Gastrocnemius medialis (tissue), 4 donors: ENCODE data around the gene PNMA5.

Experiments used
- POLR2A ChIP-seq, 2 donors: fragments of 450-650 bp; IDR thresholded peaks; one replicate each; pipeline ENCODE4 v1.6.1; 2017; ENCODE audit warnings: antibody characterized with exemption in 2 of 2, mild to moderate bottlenecking in 2 of 2, moderate library complexity in 2 of 2
- TF ChIP-seq, protein P1 (sequence below), 5 experiments: fragments of 450-650 bp in 3 of 5; fragments of 200-600 bp in 2 of 5; sonication (generic) in 2 of 5; IDR thresholded peaks in 4 of 5; conservative IDR thresholded peaks in 1 of 5; 1 replicate in 4 of 5; 2 replicates in 1 of 5; pipeline ENCODE4 v1.5.1; 2016 to 2019; ENCODE audit warnings: antibody characterized with exemption in 5 of 5, mild to moderate bottlenecking in 3 of 5, moderate library complexity in 3 of 5

DNA sequence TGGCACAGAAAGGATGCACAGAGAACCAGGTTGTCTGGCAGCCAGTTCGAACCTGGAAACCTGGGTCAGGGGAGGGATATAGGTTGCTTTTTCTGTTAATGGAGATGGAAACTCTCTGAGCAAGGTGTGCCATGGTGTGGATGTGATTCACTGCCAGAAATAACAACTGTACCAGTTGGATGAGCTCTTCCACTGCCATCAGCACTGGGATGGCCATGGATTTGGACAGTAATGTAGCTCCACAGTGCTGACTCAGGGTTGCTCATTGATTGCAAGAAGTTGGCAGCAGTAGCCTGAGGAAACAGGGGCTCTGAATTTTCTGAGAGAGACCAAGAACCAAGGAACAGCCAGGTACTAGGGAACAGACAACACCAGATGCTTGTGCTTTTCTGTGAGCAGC is 33.8 kb downstream of the PNMA5 start:
- TF ChIP-seq, protein P1, sequence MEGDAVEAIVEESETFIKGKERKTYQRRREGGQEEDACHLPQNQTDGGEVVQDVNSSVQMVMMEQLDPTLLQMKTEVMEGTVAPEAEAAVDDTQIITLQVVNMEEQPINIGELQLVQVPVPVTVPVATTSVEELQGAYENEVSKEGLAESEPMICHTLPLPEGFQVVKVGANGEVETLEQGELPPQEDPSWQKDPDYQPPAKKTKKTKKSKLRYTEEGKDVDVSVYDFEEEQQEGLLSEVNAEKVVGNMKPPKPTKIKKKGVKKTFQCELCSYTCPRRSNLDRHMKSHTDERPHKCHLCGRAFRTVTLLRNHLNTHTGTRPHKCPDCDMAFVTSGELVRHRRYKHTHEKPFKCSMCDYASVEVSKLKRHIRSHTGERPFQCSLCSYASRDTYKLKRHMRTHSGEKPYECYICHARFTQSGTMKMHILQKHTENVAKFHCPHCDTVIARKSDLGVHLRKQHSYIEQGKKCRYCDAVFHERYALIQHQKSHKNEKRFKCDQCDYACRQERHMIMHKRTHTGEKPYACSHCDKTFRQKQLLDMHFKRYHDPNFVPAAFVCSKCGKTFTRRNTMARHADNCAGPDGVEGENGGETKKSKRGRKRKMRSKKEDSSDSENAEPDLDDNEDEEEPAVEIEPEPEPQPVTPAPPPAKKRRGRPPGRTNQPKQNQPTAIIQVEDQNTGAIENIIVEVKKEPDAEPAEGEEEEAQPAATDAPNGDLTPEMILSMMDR (IDR thresholded peaks at IDR 0.05 in 4 of 5, conservative IDR thresholded peaks at IDR 0.05 in 1 of 5), result no peak
- no peak for TF ChIP-seq POLR2A (IDR thresholded peaks at IDR 0.05)
